Stimulated activated CD4-positive, alpha-beta T cell treated with anti-CD3 and anti-CD28 coated beads, Interleukin-4, amount 100 ng/mL, for 1 hour (primary cell): ENCODE data around the gene ALG1.
"Not testable (repeated sequence)": the region's sequence is repeated elsewhere in the genome, so short reads cannot be mapped to it uniquely, and the experiment has no call there.

ENCODE experiments used
- DNase-seq: peaks from one replicate; pipeline ENCODE4 v3.0.0-alpha.2; 2020

ALG1 gene

DNA sequence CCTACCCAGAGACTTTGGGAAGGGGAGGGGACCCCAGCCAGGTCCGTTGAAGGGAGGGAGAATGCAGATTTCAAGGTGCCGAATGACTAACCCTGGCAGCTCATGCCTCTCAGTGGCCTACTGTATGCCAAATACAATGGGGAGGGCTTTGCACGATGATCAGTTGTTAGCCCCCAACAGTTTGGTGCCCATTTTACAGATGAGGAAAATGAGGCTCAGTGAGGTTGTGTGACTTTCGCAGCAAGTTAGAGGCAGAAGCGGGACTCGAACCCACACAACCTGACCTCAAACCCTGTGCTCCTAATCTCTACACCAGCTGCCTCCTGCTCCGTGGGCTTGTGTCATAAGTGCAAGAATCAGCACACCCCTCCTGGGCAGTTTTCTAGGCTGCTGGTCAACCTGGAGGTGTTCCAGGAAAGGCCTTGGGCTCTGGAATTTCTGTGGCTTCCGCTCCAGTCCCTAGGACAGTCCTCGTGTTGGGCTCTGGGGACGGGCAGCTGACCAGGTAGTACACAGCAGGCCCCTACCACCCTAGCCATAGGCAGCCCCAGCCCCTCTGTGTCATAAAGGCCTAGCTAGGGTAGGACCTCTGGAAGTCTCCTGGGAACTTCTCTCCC, 26.0 kb upstream of the ALG1 start:
- DNase-seq: no peak

DNA sequence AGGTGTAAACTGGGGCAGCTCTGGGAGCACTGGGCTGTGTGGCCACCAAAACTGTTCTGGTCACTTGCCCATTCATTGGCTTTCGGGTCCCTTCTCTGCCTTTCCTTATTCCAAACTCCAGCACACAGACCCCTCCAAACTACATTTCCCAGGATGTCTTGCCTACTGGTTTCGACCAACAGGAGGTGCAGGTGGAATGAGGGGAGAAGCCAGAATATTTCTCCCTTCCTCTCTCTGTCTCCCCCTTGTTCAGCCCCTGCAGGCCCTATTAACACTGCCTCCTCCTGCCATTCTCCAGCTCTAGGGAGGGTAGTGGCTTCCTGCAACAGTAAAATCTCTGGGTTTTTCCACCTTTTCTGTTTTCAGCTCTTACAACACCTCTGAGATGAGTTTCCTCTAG, 24.7 kb upstream of the ALG1 start:
- no peak for DNase-seq

DNA sequence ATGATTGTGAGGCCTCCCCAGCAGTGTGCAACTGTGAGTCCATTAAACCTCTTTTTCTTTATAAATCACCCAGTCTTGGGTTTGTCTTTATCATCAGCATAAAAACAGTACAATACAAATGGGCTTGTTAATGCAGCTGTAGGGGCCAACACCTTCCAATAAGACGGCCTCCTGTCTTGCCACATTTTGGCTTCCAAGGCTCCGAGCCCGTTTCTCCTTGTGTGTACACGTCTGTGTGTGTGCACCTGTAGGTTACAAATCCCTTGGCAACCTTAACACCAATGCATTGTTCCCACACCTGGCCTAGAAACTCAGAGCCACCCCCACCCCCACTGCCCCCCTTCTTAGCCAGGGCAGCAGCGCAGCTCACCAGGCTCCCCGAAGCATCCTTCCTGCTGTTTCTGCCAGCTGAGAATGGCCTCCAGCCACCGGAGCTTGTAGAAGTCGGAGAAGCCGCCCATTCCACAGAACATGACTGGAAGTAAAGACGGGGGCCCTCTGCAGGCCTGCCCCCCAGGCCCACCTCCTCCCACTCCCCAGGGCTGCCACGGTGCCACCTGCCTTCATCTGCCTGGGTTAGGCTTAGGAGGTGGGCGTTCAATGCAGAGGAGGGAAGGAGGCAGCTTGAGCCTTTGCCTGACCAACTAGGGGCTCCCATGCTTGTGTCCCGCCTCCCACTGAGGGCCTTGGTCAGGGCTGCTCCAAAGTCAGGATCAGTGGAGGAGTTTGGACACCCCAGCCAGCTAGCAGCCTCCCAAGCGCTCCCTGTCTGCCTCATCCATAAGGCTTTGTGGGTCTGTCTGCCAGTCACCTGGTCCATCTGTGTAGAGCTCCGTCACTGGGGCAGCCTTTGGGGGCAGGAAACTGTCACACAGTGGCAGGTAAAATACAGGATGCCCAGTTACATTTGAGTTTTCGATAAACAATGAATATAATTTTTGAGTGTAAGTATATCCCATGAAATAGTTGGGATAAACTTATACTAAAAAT, 16.5 kb upstream of the ALG1 start:
- no peak for DNase-seq

DNA sequence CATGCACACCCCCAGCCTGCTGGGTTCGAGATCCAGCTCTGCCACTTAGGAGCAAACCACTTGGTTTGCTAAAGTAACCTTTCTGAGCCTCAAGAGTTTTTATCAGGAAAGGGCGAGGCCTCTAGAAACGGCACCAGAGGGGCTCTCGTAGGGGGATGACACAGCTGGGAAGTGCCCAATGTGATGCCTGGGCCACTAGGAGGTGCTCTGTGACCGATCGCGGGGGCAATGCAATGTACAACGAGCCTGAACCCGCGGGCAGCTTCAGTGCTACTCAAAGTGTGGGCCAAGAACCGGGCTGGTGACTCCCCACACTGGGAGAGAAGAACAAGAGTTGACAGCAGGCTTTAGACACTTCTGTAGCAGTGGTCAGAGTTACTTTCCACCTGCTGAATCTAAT, 15.3 kb upstream of the ALG1 start:
- DNase-seq: peak; percentile 34

DNA sequence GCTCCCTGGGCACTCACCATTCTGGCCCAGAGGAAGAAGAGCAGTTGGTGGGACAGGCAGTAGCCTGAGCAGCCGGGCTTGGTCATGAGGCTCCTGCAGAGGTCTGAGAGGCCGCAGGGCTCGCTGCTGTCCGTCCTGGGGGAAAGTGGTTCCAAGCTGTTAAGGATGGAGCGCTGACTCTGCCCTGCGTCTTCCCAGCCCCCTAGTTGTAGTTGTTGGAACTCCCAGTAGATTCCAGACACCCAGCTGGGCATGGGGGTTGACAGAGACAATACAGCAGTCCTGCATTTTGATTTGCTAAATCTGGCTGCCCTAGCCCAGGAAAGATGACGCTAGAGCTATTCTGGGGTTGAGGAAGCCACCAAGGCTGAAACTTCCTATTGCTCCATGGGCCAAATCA, 13.2 kb upstream of the ALG1 start:
- no peak for DNase-seq

DNA sequence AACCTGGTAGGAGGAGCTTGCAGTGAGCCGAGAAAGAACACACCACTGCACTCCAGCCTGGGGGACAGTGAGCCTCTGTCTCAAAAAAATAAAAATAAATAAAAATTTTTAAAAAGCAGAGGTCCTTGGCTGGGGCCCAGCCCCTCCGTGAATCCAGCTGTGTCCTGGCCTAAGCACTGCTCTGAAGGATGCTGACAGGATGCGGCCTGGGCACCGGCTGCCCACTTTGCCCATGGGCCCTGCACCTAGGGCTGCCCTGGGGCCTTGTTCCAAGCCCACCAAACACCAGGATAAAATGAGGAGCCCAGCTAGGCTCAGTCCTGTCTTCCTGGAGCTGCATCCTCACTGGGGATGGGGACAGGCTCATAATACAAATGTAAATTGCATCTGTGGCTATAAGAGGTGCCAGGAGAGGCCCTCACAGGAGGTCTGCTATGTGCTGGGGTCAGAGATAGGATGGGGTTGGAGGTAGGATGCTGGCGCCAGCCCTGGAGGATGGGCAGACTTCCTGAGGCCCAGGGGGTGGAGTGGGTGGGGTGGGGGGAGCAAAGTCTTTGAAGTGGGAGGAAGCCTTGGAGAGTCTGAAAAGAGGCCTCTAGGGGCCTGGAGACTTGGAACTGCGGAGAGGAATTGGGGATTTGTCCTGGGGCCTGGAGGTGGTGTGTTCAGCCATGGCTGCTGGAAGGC, 12.1 kb upstream of the ALG1 start:
- no peak for DNase-seq

DNA sequence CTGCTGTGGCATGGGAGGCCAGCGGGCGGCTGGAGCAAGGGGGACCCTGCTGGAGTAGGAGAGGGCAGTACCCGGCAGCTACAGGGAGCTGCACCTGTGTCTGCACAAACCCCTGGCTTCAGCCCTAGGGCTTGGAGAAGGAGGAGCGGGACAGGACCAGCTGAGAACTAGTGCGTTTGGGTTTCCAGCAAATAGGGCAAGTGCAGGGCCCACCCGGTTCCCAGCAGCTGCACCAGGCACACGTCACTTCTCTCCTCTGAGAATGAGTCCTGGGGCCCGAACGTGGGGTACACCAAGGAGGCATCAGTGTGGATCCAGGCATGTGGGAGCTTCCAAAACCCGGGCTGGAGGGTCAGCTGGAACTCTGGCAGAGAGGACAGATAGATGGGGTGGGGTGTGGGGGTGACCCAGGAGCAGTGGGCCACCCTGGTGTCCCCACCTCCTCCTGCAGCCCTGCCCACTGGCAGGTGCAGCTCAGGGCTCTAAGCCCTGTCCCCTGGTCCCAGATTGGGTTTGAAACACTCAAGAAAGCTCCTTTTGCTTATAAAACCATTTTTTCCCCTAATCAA, 11.5 kb upstream of the ALG1 start:
- no peak for DNase-seq

DNA sequence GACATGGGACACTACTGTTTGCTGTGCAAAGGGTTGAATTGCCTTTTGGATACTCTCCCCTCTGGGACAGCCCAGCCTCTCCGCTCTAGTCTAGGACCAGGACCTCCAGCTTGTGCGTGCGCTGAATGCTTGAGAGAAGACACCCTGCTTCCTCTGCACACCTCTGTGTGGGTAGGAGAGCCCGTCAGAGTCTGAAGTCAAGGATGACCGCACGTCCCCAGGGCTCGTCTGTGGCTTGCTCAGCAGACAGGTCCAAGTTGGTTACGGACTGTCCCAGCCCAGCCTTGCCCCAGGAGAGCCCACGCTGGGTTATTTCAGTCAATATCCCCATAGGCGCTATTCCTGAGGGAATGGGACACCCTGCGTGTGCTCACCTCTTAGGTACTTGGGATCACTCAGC, 9.6 kb upstream of the ALG1 start:
- DNase-seq: no peak

DNA sequence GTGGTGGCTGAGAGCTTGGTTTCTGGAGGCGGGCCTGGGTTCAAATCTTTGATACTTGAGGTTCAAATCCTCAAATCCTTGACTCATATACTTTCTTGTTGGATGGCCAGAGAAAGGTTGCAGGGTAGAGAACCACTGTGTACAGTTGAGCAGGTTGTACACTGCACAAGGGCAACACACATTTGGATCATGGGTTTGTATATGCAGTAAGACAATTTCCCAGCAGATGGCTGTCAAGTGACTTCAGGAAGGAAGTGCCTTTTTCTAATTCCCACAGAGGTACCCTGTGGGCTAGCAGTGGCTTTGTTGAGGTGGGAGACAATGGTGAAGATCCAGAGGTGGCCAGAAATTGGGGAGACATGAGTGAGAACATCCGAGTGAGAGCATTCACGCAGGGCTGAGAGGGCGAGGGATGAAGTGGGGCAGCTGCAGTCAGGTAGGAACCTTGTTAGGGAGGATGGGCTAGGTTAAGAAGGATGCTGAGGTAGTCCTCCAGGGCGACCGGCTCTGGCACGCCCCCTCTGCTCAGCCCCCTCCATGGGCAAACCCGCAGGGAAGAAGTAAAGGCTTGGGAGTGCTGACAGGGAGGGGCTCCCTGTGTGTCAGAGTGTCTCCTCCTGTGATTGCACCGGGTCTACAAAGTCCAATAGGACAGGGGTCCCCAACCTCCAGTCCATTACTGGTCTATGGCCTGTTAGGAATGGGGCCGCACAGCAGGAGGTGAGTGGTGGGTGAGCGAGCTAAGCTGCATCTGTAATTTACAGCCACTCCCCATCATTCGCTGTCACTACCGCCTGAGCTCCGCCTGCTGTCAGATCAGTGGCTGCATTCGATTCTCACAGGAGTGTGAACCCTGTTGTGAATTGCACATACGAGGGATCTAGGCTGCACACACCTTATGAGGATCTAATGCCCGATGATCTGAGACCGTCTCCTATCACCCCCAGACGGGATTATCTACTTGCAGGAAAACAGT, 8.6 kb upstream of the ALG1 start:
- DNase-seq: no peak

DNA sequence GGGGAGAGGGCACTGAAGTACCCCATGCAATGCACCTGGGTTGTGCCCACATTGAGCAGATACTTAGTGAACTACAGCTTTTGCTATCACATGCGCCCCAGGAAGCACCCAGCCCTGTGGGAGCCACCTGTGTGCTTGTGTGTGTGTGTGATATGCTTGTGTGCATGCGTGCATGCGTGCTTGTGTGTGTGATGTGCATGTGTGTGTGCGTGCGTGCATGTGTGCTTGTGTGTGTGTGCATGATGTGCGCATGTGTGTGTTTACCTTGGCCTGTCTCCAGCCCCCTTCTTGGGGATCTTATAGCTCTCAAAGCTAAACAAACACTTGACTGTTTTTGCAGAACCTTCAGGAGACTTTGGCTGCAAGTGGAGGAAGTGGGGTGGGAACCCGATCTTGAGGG, 6.7 kb upstream of the ALG1 start:
- DNase-seq: no peak

DNA sequence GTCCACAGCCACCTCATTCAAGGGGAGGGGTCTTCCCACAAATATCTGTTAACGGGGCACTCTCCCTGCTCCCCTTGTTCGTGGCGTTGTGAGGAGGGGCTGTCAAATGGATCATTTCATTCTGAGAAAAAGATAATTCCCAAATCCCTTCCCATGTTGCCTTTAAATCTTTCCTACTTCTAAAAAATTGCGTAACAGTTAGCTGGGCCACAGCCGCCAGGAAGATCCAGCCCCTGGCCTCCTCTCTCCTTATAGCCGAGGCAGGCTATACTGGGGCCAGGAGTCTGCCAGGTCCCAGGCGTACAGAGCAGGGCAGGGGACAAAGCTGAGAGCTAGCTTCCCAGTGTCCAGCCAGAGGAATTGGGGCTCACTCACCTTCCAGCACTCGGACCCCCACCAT, 6.3 kb upstream of the ALG1 start:
- DNase-seq: no peak

DNA sequence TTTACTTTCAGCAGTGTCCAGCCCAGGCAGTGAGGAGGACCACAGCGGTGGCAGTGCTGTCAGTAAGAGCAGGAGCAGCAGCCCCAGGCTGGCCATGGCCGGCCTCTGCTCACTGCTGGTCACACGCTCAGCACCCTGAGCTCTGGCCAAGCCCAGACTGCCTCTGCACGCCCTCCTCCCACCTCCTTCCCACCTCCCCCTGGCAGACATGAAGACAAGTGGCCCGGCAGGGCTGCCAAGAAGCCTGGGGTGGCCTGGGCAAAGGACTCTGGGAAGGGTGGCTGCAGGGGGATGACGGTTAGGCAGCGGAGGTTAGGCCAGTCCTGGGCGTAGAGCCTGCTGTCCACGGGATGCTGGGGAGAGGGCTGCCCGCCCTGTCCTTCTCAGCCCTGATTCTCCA, 5.8 kb upstream of the ALG1 start, which contains the start of gene C16orf89:
Gene C16orf89, minus strand, starts transcription at position 144 of the 400 bp plus-strand sequence. Its CDS starts 48 bp downstream, at position 96.
- DNase-seq: no peak

DNA sequence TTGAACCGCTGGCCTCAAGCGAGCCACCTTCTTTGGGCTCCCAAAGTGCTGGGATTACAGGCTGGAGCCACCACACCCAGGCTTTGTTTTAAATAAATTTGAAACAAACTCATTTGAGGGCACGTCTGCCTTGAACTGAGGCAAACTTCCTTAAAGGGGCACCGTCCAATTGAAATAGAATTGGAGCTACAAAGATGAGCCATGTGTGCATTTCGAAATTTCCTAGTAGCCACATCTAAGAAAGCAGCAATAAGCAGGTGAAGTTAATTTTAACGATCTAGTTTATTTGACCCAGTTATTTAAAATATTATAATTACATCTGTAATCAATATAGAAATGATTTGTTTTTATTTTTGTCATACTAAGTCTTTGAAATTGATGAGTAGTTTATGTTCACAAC, 5.1 kb upstream of the ALG1 start:
- no peak for DNase-seq

DNA sequence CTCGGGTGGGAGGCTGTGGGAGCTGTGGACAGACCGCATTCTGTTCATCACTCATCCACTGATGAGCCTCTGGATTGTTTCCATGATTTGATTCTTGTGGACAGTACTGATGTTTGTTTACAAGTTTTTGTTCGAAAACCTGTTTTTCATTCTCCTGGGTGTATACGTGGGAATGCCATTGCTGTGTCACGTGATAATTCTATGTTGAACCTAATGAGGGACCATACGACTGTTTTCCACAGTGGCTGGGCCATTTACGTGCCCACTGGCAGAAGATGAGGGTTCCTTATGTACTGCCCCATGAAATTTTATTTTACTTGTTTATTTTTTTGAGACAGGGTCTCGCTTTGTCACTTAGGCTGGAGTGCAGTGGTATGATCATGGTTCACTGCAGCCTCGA, 2.6 kb upstream of the ALG1 start:
- no peak for DNase-seq

DNA sequence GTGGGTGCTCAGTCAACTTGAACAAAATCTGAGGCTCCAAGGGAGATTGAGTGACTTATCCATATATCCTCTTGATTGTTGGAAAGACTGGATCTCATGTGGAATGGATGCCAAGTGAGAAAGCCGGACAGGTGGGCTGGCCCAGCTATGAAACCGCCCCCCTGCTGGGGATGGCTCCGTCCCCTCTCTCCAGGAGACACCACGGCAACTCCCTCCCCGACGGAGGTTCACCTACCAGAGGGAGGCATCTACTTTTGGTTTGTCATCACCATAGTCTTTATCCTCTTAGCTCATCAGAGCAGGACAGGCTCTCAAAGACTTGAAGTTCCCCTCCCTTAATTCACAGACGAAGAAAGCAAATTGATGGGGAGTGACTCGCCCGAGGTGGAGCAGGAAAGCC, 1.8 kb upstream of the ALG1 start:
- no peak for DNase-seq

DNA sequence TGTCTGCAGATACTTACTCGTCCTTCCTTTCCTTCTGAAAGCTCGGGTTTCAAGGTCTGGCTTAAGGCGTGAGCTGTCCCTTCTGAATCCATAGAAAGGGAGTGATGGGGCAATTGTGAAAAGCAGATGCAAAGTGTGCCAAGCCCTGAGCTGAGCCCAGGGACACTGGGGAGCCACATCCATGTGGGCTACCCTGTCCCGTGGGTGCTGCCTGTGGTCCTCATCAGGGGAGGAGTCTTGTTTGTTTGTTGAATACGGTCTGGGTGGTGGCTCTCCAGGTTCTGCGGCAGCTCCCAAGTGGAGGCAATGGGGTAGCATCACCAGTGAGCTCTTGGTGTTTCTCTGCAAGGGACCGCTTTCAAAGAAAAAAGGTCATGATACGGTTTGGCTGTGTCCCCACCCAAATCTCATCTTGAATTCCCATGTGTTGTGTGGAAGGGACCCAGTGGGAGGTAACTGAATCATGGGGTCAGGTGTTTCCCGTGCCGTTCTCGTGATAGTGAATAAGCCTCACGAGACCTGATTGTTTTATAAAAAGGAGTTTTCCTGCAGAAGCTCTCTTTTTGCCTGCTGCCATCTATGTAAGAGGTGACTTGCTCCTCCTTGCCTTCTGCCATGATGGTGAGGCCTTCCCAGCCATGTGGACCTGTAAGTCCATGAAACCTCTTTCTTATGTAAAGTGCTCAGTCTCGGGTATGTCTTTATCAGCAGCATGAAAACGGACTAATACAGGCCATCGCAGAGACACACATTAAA, 1.0 kb upstream of the ALG1 start:
- DNase-seq: no peak

DNA sequence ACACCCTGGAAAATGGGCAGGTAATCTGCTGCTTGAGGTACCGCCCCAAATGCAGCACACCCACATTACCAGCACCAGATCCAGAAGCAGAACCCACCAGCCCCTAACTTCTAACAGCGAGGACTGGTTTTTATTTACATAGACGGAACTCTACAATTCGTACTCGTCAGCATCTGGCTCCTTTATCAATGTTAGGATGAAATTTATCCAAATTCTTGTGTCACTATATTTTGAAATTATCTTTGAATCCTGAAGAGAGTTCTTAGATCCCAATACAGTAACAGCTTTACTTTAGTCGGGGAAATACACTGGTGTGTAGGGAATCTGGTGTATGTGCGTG, 332 bp upstream of the ALG1 start:
- DNase-seq: no peak

DNA sequence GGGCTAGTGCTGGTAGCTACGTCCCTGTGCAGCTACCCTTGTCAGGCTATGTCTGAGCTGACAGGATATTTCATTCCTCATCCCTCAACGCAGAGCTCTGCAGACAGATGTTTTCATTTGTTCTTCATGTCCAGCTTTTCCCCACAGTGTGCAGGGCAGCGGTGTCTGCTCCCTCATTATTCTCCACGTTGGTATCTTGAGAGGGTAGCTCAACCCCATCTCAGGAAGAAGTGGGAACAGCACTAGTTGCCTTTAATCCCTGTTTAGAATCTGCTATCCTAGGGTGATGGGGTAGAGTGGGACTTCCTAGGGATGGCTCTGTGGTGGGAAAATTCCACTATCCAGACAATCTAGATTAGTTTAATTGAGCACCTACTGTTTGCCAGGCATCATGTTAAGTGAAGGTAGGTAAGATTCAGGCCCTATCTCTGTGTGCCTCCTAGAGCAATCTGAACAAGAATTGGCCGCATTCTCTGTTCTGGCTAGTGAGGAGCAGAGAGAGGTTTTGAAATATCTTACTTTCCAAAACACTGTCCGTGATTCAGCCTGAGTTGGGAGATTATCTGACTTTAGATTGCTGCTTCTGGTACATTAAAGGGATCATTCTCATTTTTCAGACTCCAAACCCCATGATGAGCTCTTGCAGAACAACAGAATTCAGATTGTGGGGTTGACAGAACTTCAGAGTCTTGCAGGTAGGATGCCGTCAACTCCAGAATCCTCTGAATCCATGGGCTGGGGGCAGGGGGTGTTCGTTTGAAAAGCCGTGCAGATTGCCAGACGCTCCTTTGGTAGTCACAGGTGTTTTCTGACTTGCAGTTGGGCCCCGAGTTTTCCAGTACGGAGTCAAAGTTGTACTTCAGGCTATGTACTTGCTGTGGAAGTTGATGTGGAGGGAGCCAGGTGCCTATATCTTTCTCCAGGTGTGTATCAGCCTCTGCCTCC, 963 bp downstream of the ALG1 start:
- DNase-seq: no peak

DNA sequence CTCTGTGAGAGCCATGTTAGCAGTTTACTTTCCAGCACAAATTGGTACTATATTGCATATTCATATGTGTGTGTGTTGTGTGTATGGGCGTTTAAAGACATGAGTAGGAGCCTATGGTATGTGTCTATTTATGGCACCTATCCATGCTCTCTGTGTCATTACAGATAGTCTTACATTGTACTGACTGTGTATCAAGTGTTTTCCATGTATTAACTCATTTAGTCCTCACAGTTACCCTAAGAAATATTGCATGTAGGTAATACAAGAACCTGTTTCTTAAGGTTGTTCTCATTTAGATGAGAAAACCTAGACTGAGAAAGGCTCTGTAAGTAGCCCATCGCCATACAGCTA, 1.6 kb downstream of the ALG1 start:
- no peak for DNase-seq

DNA sequence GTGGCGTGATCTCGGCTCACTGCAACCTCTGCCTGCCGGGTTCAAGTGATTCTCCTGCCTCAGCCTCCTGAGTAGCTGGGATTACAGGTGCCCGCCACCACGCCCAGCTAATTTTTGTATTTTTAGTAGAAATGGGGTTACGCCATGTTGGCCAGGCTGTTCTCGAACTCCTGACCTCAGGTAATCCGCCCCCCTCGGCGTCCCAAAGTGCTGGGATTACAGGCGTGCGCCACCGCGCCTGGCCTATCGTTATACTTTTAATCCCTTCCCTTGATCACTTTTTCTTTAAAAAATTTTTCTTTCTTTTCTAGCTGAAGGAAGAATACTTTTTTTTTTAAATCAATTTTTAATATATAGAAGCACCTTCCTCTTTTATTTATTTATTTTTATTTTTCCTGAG, 2.1 kb downstream of the ALG1 start:
- not testable (repeated sequence) for DNase-seq
